IPS-NIHi11 (cell line): ENCODE measurements around the gene SLC30A3.
"Not testable (repeated sequence)": the region's sequence is repeated elsewhere in the genome, so short reads cannot be mapped to it uniquely, and the experiment has no call there.

Source experiments
- DNase-seq: peaks from one replicate; pipeline ENCODE4 v3.0.0; 2012; ENCODE audit warnings: mixed read lengths, low spot score

SLC30A3 gene

GRCh38 chr2:27284996-27285395, 22.1 kb upstream of the SLC30A3 start:
- DNase-seq: no peak

- DNase-seq: no peak
Measured at GRCh38 chr2:27282892-27283291, 20.0 kb upstream of the SLC30A3 start.

DNA sequence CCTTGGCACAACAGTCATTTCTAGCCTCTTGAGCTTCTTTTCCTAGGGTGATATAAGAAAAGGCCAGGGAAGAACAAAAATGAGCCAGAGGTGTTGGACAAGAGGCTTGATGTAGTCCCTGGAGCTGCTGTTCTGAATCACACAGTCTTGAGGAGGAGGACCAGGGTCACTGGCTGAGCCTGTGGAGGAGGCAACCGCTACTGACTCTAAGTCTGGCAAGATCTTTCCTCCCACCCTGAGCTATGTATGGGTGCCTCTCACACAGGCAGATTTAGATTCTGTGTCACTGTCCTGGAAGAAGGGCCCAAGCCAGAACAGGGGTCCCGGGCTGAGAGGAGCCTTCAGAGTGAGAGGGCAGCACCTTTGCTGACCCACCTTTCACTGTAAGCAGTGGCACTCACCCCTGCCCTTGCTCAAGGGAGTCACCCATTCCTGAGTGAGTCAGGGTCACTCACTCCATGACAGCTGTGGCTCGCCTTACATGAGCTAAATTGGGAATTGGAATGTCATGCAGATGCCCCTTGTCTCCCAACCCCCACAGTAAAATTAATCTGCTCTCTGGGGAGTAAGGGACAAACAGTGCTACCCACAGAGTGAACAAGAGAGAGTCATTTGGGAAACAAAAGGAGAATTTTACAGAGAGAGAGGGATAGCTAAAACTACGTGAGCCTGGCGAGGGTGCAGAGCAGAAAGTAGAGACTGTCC, 19.2 kb upstream of the SLC30A3 start, which contains the start of gene TRIM54:
TRIM54 (plus strand) TSS at position 575 of the 705 bp plus-strand sequence. CDS start 303 bp downstream, outside the sequence.
- no peak for DNase-seq

- no peak for DNase-seq
Measured at GRCh38 chr2:27281442-27281841, 18.6 kb upstream of the SLC30A3 start.

GRCh38 chr2:27280826-27281225, 18.0 kb upstream of the SLC30A3 start:
- DNase-seq: no peak

GRCh38 chr2:27278010-27278409, 15.2 kb upstream of the SLC30A3 start:
- DNase-seq: no peak

GRCh38 chr2:27275211-27276150, 12.6 kb upstream of the SLC30A3 start, which contains the start of gene DNAJC5G:
Gene DNAJC5G (plus strand): TSS chr2:27275433. CDS start chr2:27276729, 1,296 bp downstream.
- DNase-seq: no peak

DNA sequence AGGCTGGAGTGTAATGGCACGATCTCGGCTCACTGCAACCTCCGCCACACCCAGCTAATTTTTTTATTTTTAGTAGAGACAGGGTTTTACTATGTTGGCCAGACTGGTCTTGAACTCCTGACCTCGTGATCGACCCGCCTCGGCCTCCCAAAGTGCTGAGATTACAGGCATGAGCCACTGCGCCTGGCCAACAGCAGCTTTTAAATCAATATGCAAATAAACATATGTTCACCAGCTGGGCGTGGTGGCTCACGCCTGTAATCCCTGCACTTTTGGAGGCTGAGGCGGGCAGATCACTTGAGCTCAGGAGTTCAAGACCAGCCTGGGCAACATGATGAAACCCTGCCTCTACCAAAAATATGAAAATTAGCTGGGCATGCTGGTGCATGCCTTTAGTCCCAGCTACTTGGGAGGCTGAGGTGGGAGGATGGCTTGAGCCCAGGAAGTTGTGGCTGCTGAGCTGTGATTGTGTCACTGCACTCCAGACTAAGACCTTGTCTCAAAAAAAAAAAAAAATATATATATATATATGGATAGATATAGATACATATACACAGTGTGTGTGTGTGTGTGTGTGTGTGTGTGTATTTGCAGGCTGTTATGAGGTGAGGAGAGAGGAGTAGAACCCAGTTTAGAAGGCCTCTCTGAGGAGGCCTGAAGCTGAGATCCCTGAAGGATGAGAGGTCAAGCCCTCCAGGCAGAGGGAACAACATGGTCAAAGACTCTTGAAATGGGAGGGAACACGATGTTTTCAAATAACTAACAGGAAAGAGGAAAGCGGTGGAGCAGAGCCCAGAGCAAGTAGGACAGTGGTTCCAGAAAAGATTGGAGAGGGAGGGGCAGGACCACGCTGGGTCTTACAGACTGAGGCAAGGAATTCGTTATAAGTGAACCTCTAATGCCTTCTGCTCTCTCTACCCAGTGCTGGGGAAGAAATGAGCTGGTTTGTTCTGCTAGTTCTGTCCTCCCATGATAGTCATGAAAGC, 10.0 kb upstream of the SLC30A3 start:
- DNase-seq: not testable (repeated sequence)

- DNase-seq: no peak
Measured at GRCh38 chr2:27271631-27272340, 8.9 kb upstream of the SLC30A3 start.

DNA sequence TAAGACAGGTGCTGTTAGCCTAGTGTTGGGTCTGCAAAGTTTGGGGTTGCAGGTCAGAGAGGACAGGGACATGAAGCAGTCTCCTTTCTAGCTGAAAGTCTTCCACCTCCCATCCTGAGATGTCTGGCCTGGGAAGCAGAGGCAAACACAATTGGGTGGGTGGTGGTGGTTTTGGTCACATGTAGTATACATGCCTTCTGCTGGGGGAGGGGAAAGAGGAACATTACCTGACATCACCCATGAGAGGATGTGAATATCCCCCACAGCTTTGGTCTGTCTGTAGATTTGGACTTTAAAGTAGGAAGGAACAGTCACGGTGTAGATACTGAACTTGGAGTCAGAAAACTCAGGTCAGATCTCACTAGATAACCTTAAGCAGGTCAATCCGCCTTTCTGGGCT, 7.8 kb upstream of the SLC30A3 start:
- no peak for DNase-seq

- DNase-seq: no peak
Measured at GRCh38 chr2:27270131-27270530, 7.3 kb upstream of the SLC30A3 start.

- DNase-seq: not testable (repeated sequence)
Measured at GRCh38 chr2:27268296-27268695, 5.4 kb upstream of the SLC30A3 start.

GRCh38 chr2:27265536-27265870, 2.7 kb upstream of the SLC30A3 start:
- no peak for DNase-seq

- DNase-seq: peak; percentile 96
Measured at GRCh38 chr2:27264753-27265535, 2.1 kb upstream of the SLC30A3 start.

DNA sequence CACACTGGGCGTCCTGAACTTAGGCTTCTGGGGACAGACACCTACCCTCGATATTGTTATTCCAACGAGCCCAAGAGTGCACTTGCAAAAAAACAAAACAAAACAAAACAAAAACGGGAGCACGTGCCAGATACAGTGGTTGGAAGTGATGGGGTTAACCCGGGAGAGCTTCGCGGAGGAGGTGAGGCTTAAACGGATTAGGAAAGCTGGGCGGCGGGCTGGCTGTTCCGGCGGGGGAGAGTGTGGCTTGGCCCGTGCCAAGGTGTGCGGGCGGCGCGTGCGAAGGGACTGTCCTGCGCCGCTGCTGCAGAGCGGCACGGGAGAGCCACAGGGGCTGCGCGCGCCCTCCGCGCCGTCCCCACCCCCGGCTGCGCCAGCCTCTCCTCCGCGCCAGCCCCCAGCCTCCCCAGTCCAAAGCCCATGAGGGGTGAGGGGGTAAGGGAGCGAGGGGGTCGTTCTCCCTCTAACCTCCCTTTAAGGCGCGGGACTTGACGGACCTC, 1.5 kb upstream of the SLC30A3 start:
- DNase-seq: peak; percentile 60

DNA sequence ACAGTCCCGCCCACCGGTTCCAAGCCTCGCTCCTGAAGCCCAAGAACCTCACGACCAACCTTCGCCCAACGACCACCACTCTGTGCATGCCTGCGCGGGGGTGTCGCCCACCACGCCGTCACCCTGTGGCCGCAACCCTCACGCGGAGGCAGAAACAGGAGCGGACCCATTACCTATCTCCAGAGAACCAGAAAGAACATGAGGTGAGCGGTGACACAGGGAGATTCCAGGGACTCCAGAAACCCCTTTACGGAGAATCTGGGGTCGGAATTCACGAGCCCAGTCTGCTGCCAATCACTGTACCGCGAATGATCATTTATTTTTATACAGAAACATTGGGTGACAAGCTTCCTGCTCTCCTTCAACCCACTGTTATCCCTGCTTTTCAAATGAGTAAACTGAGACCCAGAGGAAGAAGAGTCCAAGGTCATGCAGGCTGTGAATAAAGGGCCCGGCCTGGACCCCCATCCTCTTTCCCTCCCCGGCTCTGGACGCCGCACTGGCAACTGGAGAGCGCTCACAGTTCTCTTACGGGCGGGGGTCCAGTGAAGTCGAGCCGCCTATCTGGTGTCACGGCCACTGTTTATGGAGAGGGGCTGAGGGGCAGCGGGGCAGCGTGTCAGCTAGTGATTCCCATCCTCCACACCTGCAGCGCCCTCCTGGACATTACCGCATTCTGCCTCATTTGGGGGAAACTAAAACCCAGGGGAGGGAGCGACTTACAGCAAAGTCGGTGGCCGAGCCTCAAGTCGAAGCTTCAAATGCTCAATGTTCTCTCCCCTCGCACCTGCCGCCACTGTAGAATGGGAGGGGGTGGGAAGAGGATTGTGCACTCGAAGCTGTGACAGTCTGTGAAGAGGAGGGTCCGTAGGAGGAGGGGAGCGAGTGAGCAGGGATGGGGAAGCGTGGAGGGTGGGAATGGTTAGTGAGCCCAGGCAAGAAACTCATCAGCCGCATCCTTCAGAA, 723 bp upstream of the SLC30A3 start:
- DNase-seq: peak; percentile 43

DNA sequence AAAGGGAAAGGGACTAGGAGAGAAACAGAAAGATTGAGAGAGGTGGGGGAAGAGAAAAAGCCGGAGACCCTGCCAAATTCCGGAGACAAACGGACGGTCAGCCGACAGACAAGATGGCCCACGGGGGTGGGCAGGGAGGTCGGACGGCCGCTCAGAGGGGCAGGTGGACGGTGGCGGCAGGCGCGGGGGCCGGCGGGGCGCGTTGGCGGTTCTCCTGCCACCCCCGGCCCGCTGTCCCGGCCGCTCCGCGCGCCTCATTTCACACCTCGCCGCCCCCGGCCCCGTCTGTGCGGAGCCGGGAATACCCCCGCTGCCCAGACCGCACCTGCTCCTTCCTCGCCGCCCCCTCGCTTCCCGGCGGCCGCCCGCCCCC, 935 bp downstream of the SLC30A3 start:
- no peak for DNase-seq

- peak; percentile 12 for DNase-seq
Measured at GRCh38 chr2:27261241-27261925, 1.5 kb downstream of the SLC30A3 start.
